Measurements from ENCODE around the gene CENPH.
A peak's percentile ranks its signal among the peaks of the same experiment; 100 is the strongest.
"Not testable (repeated sequence)": the region's sequence is repeated elsewhere in the genome, so short reads cannot be mapped to it uniquely, and the experiment has no call there.

The CENPH gene

GRCh38 chr5:69189162-69190086 is at the start of gene CENPH:
CENPH (plus strand) TSS chr5:69189583; CDS start chr5:69189635, 52 bp downstream.
- DNase-seq (ENCODE audit: low spot score) (peak; percentile 66), FAIRE-seq (no peak)

- FAIRE-seq; DNase-seq (ENCODE audit: low spot score): not testable (repeated sequence)
These were observed 49.1 kb upstream of the CENPH start for GRCh38 chr5:69140239-69140638.

GRCh38 chr5:69140827-69141226 is 48.6 kb upstream of the CENPH start:
- no peak for DNase-seq (ENCODE audit: low spot score)
- no peak for FAIRE-seq

- DNase-seq (ENCODE audit: low spot score); FAIRE-seq: not testable (repeated sequence)
These were observed 40.8 kb upstream of the CENPH start for GRCh38 chr5:69148576-69148975.

- no peak for DNase-seq (ENCODE audit: low spot score)
- FAIRE-seq: no peak
These were observed 40.3 kb upstream of the CENPH start for GRCh38 chr5:69148981-69149675.

- FAIRE-seq: no peak
These were observed 39.7 kb upstream of the CENPH start for GRCh38 chr5:69149676-69150010.

GRCh38 chr5:69152731-69153130 is 36.7 kb upstream of the CENPH start:
- no peak for FAIRE-seq
- DNase-seq (ENCODE audit: low spot score): no peak

More at GRCh38 chr5:69149676-69150010, 39.7 kb upstream of the CENPH start:
- no peak for DNase-seq (ENCODE audit: low spot score)

GRCh38 chr5:69156456-69156855 is 32.9 kb upstream of the CENPH start:
- DNase-seq (ENCODE audit: low spot score) (no peak), FAIRE-seq (no peak)

GRCh38 chr5:69158039-69158438 is 31.3 kb upstream of the CENPH start:
- DNase-seq (ENCODE audit: low spot score) (no peak), FAIRE-seq (no peak)

- FAIRE-seq (no peak), DNase-seq (ENCODE audit: low spot score) (no peak)
These were observed 28.7 kb upstream of the CENPH start for GRCh38 chr5:69160651-69161050.

- DNase-seq (ENCODE audit: low spot score): peak; percentile 89
- FAIRE-seq: peak; percentile 33
These were observed 22.5 kb upstream of the CENPH start, which contains the start of gene CCNB1 for GRCh38 chr5:69166686-69167492. CCNB1 (plus strand) TSS chr5:69167150; CDS start chr5:69167263, 113 bp downstream.

- FAIRE-seq (no peak), DNase-seq (ENCODE audit: low spot score) (no peak)
These were observed 21.9 kb upstream of the CENPH start for GRCh38 chr5:69167493-69167855.

GRCh38 chr5:69167929-69168328 is 21.5 kb upstream of the CENPH start:
- no peak for DNase-seq (ENCODE audit: low spot score)
- FAIRE-seq: no peak

GRCh38 chr5:69170495-69170894 is 18.9 kb upstream of the CENPH start:
- no peak for DNase-seq (ENCODE audit: low spot score)
- no peak for FAIRE-seq

- FAIRE-seq: no peak
- no peak for DNase-seq (ENCODE audit: low spot score)
These were observed 18.4 kb upstream of the CENPH start for GRCh38 chr5:69170969-69171368.

GRCh38 chr5:69181659-69182293 is 7.6 kb upstream of the CENPH start:
- DNase-seq (ENCODE audit: low spot score); FAIRE-seq: not testable (repeated sequence)

- FAIRE-seq (no peak), DNase-seq (ENCODE audit: low spot score) (no peak)
These were observed 4.8 kb upstream of the CENPH start for GRCh38 chr5:69184621-69185020.

GRCh38 chr5:69187342-69187741 is 2.0 kb upstream of the CENPH start:
- no peak for FAIRE-seq
- no peak for DNase-seq (ENCODE audit: low spot score)

- no peak for FAIRE-seq
- no peak for DNase-seq (ENCODE audit: low spot score)
These were observed 597 bp upstream of the CENPH start for GRCh38 chr5:69188811-69189161.

- FAIRE-seq: no peak
- DNase-seq (ENCODE audit: low spot score): no peak
These were observed 13.1 kb downstream of the CENPH start for GRCh38 chr5:69202497-69202896.

- no peak for FAIRE-seq
- DNase-seq (ENCODE audit: low spot score): peak; percentile 6
These were observed 17.3 kb downstream of the CENPH start for GRCh38 chr5:69206528-69207190.
